GM18507 (cell line): ENCODE results near the gene LRCH3.

Experiments
- DNase-seq: peaks from one replicate; pipeline ENCODE4 v3.0.0; 2011; ENCODE audit warnings: low read depth; ENCODE audit not compliant: insufficient read length; ENCODE audit errors: extremely low spot score
- FAIRE-seq: peaks from 2 replicates; lab custom pipeline; 2011; peaks lifted over from hg19 to GRCh38; lab: Jason Lieb, UNC

The LRCH3 gene

DNA sequence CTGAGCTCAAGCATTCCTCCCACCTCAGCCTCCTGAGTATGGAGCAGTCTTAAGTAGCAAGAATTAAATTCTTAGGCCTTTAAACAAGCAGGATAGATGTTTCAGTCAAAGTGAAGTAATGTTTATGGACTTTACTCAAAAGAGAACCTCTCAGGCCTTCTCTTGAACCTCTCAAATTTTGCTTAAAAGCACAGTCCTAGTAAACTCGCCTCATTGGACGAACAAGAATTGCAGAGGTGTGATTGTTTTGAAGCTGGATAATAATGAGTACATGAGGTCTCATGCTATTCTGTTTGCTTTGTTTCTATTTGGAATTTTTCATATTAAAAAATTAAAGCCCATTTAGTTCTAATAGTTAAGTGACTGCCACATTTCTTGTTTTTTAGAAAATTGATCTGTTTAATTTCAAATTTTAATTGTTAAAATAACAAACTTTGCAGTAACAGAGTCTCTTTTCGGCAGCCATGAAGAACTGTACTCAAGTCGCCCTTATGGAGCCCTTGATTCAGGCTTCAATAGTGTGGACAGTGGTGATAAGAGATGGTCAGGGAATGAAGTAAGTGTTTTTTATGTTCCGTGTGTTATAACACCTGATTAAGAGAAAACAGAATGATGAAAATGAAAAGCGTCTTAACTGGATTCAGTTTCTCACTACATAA lies 39.4 kb downstream of the LRCH3 start:
- no peak for DNase-seq
- no peak for FAIRE-seq

DNA sequence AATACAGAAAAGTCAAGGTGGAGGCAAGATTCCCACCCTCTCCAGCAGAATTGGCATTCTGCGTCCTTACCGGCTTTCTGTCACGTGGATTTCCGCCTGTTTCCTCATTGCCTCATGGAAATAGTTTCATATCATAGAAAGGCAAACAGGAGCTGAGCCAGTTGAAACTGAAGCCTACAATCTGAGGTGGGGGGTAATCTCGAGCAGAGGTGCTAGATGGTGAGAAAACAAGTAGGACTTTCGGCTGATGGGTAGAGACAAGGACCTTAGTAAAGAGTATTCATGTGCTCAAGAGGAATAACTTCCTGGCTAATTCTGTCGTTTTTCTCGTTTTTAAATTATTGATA lies 39.9 kb downstream of the LRCH3 start:
- DNase-seq = no peak
- no peak for FAIRE-seq

DNA sequence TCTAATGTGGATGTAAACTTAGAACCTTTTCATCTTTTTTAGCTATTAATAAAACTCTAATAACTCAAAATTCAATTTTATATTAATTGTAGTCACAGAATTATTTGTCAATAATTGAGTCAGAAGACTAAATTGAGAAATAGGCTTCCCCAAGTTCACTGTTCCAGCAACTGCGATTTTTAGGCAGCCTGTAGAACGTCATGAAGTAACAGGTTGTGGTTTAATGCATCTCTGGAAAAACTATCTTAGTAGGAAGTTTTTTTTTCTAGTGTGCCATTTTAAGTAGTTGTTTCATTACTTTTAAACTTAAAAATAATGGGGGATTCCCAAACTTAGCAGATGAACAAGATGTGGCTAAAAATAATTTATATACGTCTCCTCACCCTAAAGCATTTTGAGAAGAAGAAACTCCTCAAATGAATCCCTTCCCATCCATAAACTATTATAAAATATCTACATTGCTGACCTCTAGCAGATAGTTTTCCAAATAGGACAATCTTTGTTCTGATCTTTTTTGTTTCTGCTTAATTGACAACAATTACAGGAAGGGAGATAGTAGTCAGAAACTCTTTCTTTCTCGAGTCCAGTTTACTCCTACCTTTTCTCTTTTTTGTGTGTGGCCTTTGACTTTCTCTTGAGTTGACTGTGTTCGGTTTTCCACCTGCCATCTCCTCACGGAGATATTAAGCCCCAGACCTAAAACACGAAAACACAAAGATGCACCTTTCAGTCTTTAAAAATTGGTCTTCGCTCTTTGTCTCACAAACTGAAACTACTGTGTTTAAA lies 43.1 kb downstream of the LRCH3 start:
- FAIRE-seq (peak; percentile 69), DNase-seq (no peak)

DNA sequence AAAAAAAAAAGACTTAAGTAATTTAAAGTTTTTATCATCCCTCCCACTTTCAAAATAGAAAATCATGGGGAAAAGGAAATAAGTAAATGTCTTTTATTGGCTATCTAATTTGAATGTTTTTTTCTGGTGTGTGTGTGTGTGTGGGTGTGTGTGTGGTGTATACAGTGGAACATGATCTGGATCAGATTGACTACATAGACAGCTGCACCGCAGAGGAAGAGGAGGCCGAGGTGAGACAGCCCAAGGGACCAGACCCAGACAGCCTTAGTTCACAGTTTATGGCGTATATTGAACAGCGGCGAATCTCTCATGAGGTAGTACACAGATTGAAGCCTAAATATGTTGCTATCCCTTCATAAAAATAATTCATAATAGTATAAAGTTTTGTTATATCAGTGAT lies 44.5 kb downstream of the LRCH3 start:
- no peak for DNase-seq
- FAIRE-seq = peak; percentile 18

DNA sequence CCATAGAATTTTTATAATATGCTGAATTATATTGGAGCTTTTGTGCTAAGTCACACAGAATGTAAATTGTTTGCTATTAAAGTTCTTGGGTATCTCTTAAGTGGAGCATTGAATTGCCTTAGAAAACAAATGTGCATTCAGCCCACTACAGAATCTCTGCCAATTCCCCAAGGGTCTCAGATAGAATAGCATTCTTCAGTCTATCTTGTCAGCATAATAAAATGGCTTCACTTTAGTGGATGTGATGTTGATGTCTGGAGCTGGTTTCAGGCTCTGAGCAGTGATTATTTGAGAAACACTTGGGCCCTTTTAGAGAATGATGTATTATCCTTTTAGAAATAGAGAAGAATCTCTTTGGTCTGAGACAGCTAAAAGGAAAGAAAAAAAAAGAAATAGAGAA lies 45.2 kb downstream of the LRCH3 start:
- FAIRE-seq (no peak), DNase-seq (no peak)

DNA sequence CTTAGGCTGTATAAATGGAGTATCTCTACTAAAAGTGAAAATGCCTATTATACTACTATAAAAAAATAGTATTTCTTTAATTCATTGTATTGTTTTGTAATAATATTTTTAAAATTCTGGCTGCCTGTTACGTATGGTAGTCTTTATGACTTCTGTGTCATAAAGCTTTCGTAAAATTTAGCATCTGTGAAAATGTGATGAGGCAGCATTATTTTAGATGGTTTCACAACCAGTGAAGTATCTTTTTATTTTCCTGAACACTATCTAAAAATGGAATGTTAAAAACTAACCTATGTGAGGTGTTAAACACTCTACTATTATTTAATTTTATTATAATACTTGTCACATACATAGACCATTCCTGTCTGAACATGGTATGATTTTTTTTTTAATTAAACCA lies 46.2 kb downstream of the LRCH3 start:
- DNase-seq (no peak), FAIRE-seq (no peak)

DNA sequence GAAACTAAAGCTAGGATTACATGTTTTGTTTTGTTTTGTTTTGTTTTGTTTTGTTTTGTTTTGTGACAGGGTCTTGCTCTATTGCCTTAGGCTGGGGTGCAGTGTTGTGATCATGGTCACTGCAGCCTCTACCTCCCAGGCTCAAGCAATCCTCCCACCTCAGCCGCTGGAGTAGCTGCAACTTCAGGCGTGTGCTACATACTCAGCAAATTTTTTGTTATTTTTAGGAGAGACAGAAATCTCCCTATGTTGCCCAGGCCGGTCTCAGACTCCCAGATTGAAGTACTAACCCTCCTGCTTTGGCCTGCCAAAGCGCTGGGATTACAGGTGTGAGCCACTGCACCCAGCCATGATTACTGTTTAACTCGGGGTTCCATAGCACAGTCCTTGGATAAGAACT lies 50.7 kb downstream of the LRCH3 start:
- DNase-seq (no peak), FAIRE-seq (no peak)

DNA sequence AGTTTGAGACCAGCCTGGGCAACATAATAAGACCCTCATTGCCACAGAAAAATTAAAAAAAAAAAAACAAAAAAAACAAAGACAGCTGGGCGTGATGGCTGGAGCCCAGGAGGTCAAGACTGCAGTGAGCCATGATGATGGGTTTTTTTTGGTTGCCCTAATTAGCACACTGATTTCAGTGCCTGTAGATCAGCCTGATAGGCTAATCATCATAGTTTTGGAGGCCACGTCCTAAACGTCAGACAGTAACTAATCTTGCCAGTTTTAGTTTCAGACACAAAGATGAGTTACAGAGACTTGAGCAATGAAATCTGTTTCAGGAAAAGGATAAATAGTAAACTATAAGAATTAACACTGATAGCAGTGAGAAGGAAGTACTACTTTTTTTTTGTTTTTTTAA lies 55.4 kb downstream of the LRCH3 start:
- DNase-seq = no peak
- FAIRE-seq = no peak

DNA sequence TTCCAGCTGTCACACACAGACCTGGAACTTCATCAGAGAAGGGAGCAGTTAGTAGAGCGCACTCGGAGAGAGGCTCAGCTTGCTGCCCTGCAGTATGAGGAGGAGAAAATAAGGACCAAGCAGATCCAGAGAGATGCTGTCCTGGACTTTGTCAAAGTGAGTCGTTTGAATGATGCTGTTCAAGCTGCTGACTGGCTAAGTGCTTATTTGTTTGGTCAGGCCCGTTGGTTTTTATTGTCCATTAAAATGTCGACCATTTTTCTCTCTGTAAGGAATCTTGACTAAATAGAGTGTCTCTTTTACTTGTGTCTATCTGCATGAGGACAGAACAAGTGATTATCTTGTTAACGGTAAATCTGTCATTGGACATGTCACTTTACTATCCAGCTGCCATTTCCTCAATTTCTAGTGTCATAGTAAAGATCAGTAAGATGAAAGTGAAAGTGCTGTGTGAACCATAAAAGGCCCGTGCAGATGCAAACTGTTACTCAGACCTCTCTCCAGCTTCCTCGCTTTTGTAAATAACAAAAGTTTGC lies 56.9 kb downstream of the LRCH3 start:
- FAIRE-seq (peak; percentile 94), DNase-seq (peak; percentile 58)

DNA sequence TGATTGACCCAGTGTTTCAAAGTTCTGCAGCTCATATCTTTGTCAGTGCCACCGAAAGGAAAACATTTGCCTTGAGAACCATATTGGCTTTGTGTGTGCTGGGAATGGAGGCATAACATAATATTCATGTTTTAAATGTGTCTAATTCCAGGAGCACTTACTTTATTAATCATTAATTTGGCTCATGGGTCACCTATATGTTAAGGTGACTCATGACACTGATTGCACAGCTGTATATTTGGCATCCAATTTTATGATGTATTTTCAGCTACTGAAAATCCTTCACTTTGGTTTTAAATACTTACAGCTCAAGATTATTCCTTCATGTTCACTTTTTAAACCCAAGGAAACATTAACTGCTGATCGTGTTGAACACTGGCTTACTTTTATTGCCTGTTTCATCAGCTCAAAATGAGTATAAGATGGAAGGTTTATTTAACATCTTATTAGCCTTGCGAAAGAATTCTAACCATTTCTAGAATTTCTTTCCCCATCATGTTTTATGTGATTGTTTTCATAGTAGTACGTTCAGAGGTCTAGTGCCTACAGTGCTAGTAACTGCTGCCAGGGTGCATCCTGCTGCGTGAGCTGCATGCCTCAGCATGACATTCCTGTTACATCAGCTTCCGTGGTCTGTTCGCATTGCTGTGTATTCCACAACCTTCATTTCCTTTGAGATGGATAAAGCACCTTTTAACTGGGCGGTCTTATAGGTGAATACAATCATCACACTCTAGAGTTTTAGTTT lies 63.7 kb downstream of the LRCH3 start:
- FAIRE-seq (no peak), DNase-seq (no peak)

DNA sequence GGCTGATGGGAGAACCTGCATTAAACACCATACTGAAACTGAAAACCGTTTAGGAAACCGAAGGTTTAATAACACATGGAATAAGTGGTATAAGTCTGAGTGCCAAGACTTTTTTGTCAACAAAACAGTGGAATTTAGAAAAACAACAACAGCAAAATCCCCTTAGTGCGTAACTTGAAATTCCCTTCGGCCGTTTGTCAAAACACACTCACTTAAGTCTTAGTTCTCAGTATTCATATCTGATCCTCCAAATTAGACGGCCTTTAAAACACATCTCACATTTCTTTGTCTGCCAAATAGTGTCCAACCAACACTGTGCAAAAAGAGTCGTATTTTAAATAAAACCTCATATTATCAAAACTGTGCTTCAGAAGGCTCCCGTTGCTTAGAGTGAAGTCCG lies 64.5 kb downstream of the LRCH3 start:
- DNase-seq = no peak
- FAIRE-seq = no peak

DNA sequence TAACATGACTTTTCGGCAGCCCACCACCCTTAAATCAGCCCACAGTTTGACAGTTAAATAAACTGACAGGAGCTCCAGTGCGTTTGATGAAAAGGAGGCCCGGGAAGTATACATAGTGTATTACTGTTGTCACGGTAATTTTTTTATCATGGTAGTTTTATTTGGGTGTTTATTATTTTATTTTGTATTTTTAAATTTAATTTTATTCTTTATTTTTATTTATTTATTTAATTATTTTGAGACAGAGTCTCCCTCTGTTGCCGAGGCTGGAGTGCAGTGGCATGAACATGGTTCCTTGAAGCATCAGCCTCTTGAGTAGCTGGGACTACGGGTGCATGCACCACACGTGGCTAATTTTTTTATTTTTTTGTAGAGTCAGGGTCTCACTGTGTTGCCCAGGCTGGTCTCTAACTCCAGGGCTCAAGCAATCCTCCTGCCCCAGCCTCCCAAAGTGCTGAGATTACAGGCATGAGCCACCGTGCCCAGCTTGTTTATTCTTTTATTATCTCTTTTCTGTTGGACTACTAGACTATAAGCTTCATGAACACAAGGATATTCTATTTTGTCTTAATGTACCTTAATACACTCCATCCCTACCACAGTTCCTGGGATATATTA lies 65.3 kb downstream of the LRCH3 start:
- FAIRE-seq (no peak), DNase-seq (no peak)

DNA sequence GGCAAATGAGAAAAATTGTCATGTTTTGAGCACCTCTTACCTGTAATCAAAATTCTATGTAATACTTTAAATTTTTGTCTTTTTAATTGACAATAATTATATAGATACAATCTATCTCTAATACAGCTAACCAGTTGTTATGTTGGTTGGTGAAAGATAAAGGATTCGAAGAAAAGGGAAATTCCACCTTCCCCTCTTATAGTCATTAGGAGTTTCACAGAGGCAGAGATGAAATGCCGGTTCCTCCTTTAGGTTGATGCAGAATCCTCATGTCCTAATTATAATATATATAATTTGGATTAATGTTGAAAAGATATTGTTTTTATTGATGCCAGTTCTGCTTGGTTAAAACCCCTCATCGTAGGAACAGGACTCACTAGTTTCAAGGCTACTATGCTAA lies 67.1 kb downstream of the LRCH3 start:
- FAIRE-seq = no peak
- no peak for DNase-seq

DNA sequence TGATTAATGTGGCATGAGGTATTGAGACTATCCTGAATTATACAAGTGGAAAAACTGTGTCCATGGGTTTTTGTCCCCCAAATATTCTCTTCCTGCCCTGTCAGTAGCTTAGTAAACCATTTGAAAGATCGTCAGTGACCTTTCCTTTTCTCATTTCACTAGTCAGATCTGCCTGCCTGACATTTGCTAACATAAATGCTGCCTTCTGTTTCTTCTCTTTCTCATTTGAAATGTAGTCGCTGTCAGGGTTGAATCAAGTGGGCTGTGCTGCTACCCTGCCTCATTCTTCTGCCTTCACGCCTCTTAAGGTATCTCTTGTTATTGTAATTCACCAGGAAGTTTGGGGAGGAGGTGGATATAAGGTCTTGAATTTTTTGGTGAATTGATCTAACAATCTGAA lies 67.5 kb downstream of the LRCH3 start:
- no peak for DNase-seq
- no peak for FAIRE-seq

DNA sequence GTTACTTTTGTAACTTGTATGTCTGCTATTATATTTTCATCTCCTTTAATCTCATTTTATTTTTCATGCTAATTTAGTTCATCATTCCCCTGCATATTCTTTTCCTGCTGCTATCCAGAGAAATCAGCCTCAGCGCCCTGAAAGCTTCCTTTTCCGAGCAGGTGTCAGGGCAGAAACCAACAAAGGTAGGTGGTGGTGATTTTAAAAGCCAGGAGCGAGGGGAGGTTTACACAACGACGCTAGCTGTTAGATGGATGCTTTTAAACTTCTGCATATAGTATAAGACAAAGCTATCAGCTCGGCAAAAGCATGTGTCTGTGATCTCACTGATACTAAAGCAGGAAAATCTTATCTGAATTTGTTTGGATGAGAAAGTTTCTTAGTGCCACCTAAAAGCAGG lies 75.0 kb downstream of the LRCH3 start:
- no peak for FAIRE-seq
- DNase-seq = no peak

DNA sequence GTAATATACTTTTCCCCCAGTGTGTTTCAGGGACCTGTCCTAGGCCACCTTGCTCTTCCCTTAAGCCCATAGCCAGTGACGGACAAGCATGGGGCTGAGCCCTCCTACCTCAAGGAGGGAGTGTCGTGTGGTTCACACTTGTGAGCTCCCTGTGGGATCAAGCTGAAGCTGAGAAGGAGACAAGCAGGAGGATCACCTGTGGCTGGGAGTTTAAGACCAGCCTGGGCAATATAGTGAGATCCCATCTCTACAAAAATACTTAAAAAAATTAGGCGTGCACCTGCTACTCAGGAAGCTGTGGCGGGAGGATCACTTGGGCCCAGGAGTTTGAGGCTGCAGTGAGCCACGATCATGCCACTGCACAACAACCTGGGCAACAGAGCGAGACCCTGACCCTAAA lies 82.3 kb downstream of the LRCH3 start:
- no peak for FAIRE-seq

DNA sequence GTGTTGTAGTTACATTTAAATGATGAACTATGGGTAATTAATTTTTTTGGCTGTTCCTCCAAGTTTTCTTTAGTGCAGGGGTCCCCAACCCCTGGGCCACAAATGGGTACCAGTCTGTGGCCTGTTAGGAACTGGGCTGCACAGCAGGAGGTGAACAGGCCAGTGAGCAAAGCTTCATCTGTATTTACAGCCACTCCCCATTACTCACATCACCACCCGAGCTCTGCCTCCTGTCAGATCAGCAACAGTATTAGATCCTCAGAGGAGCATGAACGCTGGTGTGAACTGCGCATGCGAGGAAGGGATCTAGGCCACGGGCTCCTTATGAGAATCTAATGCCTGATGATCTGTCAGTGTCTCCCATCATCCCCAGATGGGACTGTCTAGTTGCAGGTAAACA lies 83.0 kb downstream of the LRCH3 start:
- DNase-seq (no peak), FAIRE-seq (no peak)

More for the DNA sequence above, 82.3 kb downstream of the LRCH3 start:
- DNase-seq = no peak

DNA sequence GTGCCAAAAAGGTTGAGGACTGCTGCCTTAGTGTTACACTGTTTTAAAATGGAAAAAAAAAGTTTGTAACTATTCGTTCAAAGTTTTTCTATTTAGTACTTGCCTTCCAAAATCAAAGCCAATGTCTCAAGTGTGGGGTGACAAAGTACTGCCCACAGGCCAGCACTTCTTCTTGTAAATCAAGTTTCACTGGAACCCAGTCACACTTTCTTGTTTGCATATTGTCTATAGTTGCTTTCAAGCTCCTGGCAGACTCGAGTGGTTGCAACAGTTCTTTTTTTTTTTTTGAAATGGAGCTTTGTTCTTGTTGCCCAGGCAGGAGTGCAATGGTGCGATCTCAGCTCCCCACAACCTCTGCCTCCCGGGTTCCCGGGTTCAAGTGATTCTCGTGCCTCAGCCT lies 83.6 kb downstream of the LRCH3 start:
- no peak for DNase-seq
- FAIRE-seq = no peak

DNA sequence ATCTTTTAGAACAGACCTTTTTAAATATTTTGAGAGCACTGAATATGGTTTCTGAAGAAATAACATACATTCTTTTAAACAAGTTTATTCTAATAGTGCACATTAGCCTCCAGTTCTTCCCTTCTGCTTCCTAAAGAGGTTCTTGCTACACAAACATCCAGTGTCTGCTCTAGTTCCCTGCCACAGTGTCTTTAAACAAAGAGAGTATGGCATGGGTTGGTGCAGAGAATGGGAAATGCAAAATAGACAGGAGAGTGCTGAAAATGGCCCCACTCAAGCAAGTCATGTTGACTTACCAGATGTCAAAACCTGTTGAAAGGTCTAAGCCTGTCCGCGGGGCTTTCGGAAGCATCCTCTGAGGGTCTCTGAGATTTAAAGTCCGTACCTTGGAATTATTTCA lies 86.8 kb downstream of the LRCH3 start:
- FAIRE-seq = no peak
- no peak for DNase-seq

DNA sequence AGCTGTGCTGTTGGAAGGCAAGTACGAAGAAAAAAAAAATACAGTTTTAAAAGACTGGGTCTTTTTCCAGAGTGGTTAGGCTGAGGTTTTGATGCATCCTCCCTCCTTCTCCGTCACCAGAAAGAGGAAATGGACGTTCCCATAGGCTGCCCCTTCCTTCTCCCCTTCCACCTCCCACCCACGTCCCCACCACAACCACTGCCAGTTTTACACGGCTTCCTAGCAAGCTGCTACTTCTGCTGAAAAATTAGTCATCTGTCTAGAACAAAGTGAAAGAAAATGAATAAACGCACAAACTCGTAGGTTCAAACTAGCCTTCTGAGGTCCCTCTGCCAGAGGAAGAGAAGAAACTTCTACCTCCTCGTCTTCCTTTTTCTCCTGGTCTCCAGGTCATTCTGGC lies 87.4 kb downstream of the LRCH3 start:
- no peak for DNase-seq
- no peak for FAIRE-seq
